ENCODE results near the gene SERPINE1.
"Not testable (repeated sequence)": the region's sequence is repeated elsewhere in the genome, so short reads cannot be mapped to it uniquely, and the experiment has no call there.

The SERPINE1 gene

DNA sequence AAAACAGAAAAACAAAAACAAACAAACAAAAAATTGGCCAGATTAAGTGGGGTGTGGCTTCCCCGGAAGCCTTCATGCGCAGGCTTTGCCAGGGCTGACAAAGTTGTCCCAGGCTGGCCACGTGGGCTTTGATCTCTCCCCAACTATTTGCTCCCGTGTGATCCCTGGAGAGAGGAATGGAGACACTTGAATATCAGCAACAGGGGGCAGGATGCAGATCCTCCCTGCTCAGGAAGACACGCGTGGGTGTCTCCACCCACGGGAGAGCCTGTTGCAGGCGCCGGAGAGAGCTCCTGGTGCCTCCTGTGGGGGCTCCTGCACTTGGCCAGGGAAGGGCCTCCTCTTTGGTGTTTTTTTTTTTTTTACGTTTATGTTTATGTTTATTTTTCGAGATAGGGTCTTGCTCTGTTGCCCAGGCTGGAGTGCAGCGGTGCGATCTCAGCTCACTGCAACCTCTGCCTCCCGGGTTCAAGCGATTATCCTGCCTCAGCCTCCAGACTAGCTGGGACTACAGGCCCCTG, 22.7 kb upstream of the SERPINE1 start:
- DNase-seq (ENCODE audit: low read depth) = peak; percentile 46
- H3K4me3 ChIP-seq (ENCODE audit: low read depth, low read length) = no peak overlapping the region
- TF ChIP-seq CTCF (conservative IDR thresholded peaks at IDR 0.05; ENCODE audit: low read depth, low read length) = peak; percentile 9

DNA sequence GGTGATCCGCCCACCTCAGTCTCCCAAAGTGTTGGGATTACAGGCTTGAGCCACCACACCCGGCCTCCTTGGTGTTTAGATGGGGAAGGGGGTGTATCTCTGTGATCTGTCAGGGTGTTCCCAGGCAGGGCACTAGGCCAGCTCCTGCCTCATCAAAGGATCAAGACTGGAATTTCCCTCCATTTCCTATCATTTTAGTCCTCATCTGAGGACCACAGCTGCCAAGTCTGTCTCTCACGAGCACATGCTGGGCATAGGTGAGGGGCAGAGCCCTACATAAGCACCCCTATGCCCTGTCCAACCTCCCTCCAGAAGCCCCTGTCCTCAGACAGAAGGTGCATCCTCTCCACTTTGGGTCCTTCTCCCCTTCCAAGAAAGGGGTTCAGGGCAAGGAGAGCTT, 22.1 kb upstream of the SERPINE1 start:
- TF ChIP-seq CTCF (conservative IDR thresholded peaks at IDR 0.05; ENCODE audit: low read depth, low read length) = no peak
- DNase-seq (ENCODE audit: low read depth) = no peak

DNA sequence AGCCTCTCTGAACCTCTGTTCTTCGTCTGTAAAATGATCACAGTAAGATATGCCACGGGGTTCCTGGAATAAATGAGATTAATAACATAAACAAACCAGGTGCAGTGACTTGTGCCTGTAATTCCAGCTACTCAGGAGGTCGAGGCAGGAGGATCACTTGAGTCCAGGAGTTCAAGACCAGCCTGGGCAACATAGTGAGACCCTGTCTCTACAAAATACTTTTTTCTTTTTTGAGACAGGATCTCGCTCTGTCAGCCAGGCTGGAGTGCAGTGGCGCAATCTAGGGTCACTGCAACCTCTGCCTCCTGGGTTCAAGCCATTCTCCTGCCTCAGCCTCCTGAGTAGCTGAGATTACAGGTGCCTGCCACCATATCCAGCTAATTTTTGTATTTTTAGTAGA, 21.7 kb upstream of the SERPINE1 start:
- DNase-seq (ENCODE audit: low read depth); H3K4me3 ChIP-seq (ENCODE audit: low read depth, low read length): not testable (repeated sequence)

More for the DNA sequence above, 22.1 kb upstream of the SERPINE1 start:
- no peak overlapping the region for H3K4me3 ChIP-seq (ENCODE audit: low read depth, low read length)

GRCh38 chr7:101106386-101106785, 20.5 kb upstream of the SERPINE1 start:
- TF ChIP-seq CTCF (conservative IDR thresholded peaks at IDR 0.05; ENCODE audit: low read depth, low read length) = no peak
- no peak for DNase-seq (ENCODE audit: low read depth)
- H3K4me3 ChIP-seq (ENCODE audit: low read depth, low read length) = no peak overlapping the region

- H3K4me3 ChIP-seq (ENCODE audit: low read depth, low read length) = no peak overlapping the region
- TF ChIP-seq CTCF (conservative IDR thresholded peaks at IDR 0.05; ENCODE audit: low read depth, low read length) = no peak
- peak; percentile 62 for DNase-seq (ENCODE audit: low read depth)
These were observed 18.5 kb upstream of the SERPINE1 start for GRCh38 chr7:101108330-101108857.

GRCh38 chr7:101108961-101109360, 17.9 kb upstream of the SERPINE1 start:
- DNase-seq (ENCODE audit: low read depth) = no peak
- H3K4me3 ChIP-seq (ENCODE audit: low read depth, low read length) = no peak overlapping the region
- TF ChIP-seq CTCF (conservative IDR thresholded peaks at IDR 0.05; ENCODE audit: low read depth, low read length) = no peak

DNA sequence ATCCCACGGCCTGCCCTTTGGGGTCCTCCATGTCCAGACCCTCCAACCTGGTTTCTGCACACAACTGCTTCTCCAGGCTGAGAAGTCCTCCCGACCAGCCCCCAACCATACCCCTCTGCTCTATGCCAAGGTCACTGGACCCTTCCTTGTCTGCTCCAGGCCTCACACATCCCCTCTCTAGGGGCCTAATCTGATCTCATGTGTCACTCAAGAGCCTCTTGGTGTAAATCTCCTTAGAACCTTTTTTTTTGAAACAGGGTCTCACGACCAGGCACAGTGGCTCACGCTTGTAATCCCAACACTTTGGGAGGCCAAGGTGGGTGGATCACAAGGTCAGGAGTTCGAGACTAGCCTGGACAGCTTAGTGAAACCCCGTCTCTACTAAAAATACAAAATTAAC, 17.5 kb upstream of the SERPINE1 start:
- no peak for DNase-seq (ENCODE audit: low read depth)
- no peak overlapping the region for H3K4me3 ChIP-seq (ENCODE audit: low read depth, low read length)
- no peak for TF ChIP-seq CTCF (conservative IDR thresholded peaks at IDR 0.05; ENCODE audit: low read depth, low read length)
